Left ventricle myocardium superior (tissue), 1 donor: Measurements from ENCODE around the gene MAPK1. TPM values are rescaled to one million over a fixed set of nuclear protein-coding genes. Genes with fewer than 3 reads are reported as not detected.
"Not testable (repeated sequence)": the region's sequence is repeated elsewhere in the genome, so short reads cannot be mapped to it uniquely, and the experiment has no call there.

Experiments used
- ATAC-seq: fragments of 200-7000 bp; cut with Tn5 transposase; one replicate; pipeline ENCODE4 v1.9.1; 2020; ENCODE audit warnings: mild to moderate bottlenecking, moderate library complexity
- DNase-seq: peaks from one replicate; pipeline ENCODE4 v3.0.0-alpha.2; 2020
- intact Hi-C: fragments of 100-400 bp; cut with micrococcal nuclease; formaldehyde crosslinking; loops from one replicate; pipeline ENCODE4 v1.11.0; 2022
- total RNA-seq: library from RNA; stranded (reverse); fragmentation: NEBNext Ultra II Directional; extraction: Animal tissue kit (Norgen Biotek cat#: 25700); gene quantifications from one replicate; pipeline ENCODE4 v1.2.1, GENCODE V29; 2021
- donor health status: DM: no; HTN: yes; CAD: no; lungs with severe emphysema.

The MAPK1 gene
- total RNA-seq, 1 donor from 2014 or later, result 80.5 TPM

DNA sequence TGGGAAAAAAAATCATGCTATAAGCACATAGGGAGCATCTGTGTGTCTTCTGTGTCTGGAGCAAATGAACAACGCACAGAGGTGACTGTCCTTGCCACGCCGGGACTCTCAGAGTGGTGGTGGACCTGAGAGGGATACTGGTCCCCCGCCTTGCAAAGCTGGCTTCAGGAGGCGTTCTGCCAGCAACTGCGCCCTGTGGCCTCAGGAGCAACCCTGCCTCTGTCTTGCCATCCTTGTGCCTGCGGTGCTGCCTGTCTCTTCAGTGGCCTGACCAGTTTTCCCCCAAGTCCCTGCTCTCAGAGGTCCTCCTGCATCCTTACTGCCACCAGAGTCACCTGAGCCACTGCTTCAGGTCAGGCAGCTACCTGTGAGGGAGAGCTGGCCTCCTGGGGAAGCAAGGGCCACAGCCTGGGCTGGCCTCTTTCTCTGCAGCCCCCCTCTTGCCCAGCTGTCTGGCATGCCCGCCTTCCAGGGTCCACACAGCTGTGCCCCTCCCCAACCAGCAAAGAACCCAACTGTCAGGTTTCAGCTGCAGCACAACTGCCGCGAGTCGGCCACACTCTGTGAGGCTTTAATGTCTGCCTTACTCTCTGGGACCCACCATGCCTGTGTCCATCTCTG lies 101.4 kb downstream of the MAPK1 start:
- DNase-seq, result no peak
- intact Hi-C loops, result no loop called here
- no peak for ATAC-seq

DNA sequence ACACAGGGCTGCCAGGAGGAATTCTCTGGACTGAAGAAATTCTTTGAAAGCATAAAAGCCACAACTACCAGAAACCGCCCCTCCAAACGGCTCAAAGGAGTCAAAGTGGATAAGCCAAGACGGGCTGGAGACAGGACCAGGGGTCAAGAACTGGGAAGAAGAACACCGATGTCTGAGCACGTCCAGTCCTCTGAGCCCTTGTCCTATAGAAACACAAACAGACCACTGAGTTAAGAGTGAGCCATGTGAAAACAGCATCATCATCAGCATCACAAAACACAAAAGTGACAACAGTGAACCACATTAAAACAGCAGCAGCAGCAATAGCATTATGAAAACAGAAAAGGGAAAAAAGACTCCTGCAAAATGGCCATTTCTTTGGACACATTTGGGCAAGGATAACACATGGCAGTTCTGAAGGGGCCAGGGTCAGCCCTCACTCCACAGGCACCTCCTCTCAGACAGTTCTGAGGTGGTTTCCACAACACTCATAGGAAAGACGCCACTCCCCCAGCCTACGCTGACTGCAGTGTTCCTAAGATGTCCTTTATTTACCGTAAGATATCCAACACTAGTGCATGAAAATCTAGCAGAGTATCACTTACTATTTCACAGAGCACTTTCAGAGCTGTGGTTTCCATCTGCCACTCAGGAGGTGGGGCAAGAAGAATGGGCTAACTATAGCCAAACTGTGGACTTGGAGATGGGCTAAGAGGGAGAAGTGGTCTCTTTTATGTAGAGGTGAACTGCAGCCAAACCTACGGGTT lies 103.2 kb downstream of the MAPK1 start:
- intact Hi-C loops, result no loop called here
- ATAC-seq, result no peak
- no peak for DNase-seq

DNA sequence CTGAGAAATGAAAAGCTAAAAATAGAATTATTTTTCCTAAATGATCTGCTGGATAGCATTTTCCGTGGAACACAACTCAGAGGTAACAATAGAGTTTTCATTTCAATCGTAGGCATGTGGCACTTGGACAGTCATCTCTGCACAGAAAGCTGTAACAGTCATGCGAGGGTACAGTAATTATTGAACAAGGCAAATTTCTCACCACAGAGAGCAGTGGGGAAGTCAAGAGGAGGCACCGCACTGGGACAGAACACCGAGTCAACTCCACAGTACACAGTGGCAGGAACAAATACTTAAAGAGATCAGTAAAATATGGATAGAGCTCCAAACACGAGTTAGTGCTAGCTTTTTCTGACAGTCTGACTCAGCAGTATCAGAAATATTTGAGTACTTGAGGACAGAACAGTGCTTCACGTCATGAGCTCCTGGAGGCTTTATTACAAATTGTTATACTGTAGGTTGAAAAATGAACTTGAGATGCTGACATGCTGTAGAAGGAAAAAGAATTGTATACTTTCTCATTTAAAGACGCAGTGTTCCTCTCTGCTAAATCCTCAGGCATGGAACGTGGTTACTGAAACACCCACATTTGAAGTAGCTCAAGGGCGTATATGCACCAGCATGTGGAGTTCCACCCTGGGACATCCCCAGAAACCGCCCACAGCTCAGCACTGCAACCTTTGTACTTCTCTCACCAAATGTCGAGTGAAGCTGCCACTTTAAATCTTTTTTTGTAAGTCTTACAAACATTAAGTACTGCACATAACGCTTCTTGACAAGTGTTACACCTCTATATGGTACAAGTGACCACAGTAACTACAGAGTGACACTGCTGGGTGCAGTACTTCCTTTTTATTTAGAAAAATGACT lies 104.5 kb downstream of the MAPK1 start:
- peak; percentile 24 for ATAC-seq
- intact Hi-C loops, result no loop called here
- DNase-seq, result no peak

- DNase-seq, result no peak
- intact Hi-C loops, result no loop called here
- ATAC-seq, result no peak
Observed at GRCh38 chr22:21761994-21762680, 105.3 kb downstream of the MAPK1 start.

- no peak for ATAC-seq
- intact Hi-C loops, result no loop called here
Observed at GRCh38 chr22:21761086-21761485, 106.4 kb downstream of the MAPK1 start.

GRCh38 chr22:21760640-21761039 lies 106.8 kb downstream of the MAPK1 start:
- ATAC-seq, result no peak
- intact Hi-C loops, result no loop called here
- no peak for DNase-seq

More at GRCh38 chr22:21761086-21761485, 106.4 kb downstream of the MAPK1 start:
- DNase-seq, result no peak

GRCh38 chr22:21759646-21760376 lies 107.6 kb downstream of the MAPK1 start:
- intact Hi-C loops, result no loop called here
- DNase-seq (no peak), ATAC-seq (no peak)

- intact Hi-C loops, result no loop called here
- ATAC-seq, result no peak
- DNase-seq, result no peak
Observed at GRCh38 chr22:21759093-21759492, 108.4 kb downstream of the MAPK1 start.

GRCh38 chr22:21758091-21758864 lies 109.2 kb downstream of the MAPK1 start:
- no peak for ATAC-seq
- intact Hi-C loops, result no loop called here
- DNase-seq, result no peak

GRCh38 chr22:21755851-21756284 lies 111.6 kb downstream of the MAPK1 start:
- ATAC-seq (peak; percentile 19), DNase-seq (no peak)
- intact Hi-C loops, result no loop called here

DNA sequence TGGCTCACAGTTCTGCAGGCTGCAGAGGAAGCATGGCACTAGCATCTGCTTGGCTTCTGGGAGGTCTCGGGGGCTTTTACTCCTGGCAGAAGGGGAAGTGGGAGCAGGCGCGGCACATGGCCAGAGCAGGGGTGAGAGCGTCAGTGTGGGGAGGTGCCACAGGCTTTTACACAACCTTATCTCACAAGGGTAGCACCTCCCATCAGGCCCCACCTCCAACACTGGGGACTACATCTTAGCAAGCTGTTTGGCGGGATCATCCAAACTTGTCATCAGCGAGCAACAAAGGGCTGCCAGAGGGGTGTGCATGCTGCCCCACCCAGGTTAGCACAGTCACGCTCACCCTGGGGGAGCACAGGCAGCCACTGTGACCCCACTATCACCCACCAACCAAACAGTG lies 112.9 kb downstream of the MAPK1 start:
- DNase-seq (peak; percentile 52), ATAC-seq (peak; percentile 63)
- intact Hi-C loops, result no loop called here

GRCh38 chr22:21753374-21754111 lies 113.9 kb downstream of the MAPK1 start:
- intact Hi-C loops, result no loop called here
- no peak for ATAC-seq
- no peak for DNase-seq

DNA sequence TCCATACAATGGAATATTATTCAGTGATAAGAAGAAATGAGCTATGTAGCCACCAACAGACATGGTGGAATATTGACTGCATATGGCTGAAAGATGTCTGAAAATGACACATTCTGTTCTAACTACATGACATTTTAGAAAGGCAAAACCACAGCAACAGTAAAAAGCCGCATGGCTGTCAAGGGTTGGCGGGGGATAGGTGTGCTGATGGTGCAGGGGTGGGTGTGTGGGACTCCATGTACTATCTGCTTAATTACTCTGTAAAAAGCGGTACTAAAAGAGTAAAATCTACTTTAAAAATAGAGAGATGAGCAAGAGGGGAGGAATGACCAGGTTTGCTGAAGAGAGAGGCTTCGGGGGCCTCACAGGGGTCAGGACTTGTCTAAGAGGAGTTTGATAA lies 115.2 kb downstream of the MAPK1 start:
- ATAC-seq, result no peak
- DNase-seq, result no peak
- intact Hi-C loops, result no loop called here

DNA sequence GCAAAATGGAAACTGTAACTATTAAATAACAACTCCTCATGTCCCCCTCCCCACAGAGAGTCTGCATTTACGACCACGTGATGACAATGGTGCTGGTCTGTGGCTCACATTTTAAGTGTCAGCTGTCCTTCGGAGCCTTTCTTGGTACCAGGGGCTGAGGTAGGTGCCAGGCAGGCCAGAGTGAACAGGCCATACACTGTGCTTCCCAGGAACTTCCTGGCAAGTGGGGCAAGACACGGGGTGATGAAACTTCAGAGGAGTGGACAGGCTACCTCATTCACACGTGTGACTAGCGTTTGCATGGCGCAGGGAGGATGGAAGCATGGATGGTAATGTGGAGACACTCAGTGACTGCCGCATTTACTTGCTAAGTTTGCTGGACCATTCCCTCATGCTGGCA lies 121.5 kb downstream of the MAPK1 start:
- DNase-seq (no peak), ATAC-seq (no peak)
- intact Hi-C loops, result no loop called here

- DNase-seq, intact Hi-C loops, ATAC-seq: not testable (repeated sequence)
Observed at GRCh38 chr22:21744917-21745316, 122.5 kb downstream of the MAPK1 start.

DNA sequence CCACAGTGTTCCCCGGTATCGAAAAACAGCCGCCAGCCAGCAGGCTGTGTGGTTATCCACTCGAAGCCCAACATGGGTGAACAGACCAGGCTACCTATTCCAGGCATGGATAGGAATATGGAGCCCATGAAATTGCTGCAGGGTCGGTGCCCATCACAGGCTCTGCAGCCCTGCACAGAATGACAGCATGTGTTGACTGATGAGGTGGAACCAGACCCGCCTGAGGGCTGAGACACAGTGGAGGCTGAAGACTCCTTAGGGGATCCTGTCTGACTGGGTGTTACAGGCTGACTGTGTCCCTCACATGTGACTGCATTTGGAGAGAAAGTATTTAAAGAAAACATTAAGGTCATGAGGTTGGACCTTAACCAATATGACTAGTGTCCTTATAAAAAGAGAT lies 125.7 kb downstream of the MAPK1 start:
- DNase-seq (no peak), ATAC-seq (no peak)
- intact Hi-C loops, result no loop called here

DNA sequence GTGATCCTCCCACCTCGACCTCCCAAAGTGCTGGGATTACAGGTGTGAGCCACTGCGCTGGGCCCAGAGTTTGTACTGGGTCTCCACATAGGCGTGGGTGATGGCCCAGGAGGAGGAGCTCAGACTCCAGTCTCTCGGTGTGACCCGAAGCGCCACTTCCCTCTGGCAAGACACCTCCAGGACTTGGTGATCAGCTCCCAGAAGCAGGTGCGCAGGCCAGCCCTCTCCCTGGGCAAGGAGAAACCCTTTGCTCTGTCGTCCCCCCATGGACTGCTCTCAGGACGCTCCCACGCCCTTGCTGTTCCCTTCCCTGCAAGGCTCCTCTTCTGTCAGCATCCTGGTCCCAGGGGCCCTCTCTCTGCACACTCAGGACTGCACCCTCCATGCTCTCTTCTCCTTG lies 126.4 kb downstream of the MAPK1 start:
- intact Hi-C loops, result no loop called here
- DNase-seq (no peak), ATAC-seq (no peak)
